Sigmoid colon (tissue), 4 donors: ENCODE data around the gene TBC1D16.

Experiments used
- EP300 ChIP-seq, 4 donors: sonication (generic); formaldehyde crosslinking; IDR thresholded peaks; one replicate each; pipeline ENCODE4 v1.6.1; 2017; ENCODE audit warnings: antibody characterized with exemption in 4 of 4
- POLR2A ChIP-seq, 2 donors: fragments of 450-650 bp; IDR thresholded peaks; one replicate each; pipeline ENCODE4 v1.6.1; 2016; ENCODE audit warnings: antibody characterized with exemption in 2 of 2, mild to moderate bottlenecking in 2 of 2, moderate library complexity in 2 of 2
- POLR2AphosphoS5 ChIP-seq, 4 donors: sonication (generic); formaldehyde crosslinking; IDR thresholded peaks; one replicate each; pipeline ENCODE4 v1.6.1; 2017; ENCODE audit warnings: antibody characterized with exemption in 4 of 4
- TF ChIP-seq, protein P1 (sequence below), 4 experiments: fragments of 450-650 bp in 3 of 4; fragments of 200-600 bp in 1 of 4; IDR thresholded peaks; one replicate each; pipeline ENCODE4 v1.5.1; 2016 to 2019; ENCODE audit warnings: antibody characterized with exemption in 4 of 4, mild to moderate bottlenecking in 3 of 4, moderate library complexity in 2 of 4

DNA sequence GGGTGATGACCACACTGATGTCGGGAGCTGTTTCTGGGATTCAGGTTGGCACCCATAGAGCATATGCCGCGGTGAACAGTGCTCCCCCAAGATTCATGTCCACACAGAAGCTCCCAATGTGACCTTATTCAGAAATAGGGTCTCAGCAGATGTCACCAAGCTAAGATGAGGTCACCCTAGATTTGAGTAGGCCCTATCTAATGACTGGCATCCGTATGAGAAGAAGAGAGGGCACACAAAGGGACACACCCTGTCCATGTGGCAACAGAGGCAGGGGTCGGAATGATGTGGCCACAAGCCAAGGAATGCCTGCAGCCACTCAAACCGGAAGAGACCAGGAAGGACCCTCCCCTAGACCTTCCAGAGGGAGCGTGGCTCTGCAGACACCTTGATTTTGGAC, 35.5 kb downstream of the TBC1D16 start:
- TF ChIP-seq, protein P1, sequence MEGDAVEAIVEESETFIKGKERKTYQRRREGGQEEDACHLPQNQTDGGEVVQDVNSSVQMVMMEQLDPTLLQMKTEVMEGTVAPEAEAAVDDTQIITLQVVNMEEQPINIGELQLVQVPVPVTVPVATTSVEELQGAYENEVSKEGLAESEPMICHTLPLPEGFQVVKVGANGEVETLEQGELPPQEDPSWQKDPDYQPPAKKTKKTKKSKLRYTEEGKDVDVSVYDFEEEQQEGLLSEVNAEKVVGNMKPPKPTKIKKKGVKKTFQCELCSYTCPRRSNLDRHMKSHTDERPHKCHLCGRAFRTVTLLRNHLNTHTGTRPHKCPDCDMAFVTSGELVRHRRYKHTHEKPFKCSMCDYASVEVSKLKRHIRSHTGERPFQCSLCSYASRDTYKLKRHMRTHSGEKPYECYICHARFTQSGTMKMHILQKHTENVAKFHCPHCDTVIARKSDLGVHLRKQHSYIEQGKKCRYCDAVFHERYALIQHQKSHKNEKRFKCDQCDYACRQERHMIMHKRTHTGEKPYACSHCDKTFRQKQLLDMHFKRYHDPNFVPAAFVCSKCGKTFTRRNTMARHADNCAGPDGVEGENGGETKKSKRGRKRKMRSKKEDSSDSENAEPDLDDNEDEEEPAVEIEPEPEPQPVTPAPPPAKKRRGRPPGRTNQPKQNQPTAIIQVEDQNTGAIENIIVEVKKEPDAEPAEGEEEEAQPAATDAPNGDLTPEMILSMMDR (IDR thresholded peaks at IDR 0.05): no peak
- TF ChIP-seq POLR2A (IDR thresholded peaks at IDR 0.05): no peak
- TF ChIP-seq POLR2AphosphoS5 (IDR thresholded peaks at IDR 0.05): no peak
- TF ChIP-seq EP300 (IDR thresholded peaks at IDR 0.05): no peak
